ENCODE measurements around the gene SWAP70.

DNA sequence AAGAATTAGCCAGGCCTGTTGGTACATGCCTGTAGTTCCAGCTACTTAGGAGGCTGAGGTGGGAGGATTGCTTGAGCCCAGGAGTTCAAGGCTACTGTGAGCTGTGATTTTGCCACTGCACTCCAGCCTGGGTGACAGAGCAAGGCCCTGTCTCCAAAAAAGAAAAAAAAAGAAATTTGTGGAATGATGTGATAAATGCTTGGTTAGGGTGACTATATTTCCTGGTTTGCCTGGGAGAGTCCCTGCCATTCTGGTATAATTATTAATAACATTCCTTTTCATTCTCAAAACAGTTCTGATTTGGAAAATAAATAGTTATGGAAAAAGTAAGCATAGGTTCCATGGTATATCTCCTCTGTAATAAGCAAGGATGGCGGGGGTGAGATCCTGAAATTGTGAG lies 74.8 kb downstream of the SWAP70 start:
- no peak for TF ChIP-seq BRCA1 (IDR thresholded peaks at IDR 0.05; ENCODE audit: low read depth, low read length)
- no peak for TF ChIP-seq SREBF1 (IDR thresholded peaks at IDR 0.05; ENCODE audit: low read length)
- no peak for TF ChIP-seq FOS (IDR thresholded peaks at IDR 0.05; ENCODE audit: borderline replicate concordance, extremely low read depth, insufficient read length)
- no peak for TF ChIP-seq POLR2A (IDR thresholded peaks at IDR 0.05; ENCODE audit: low read depth, low read length)
- TF ChIP-seq SIX5 (IDR thresholded peaks at IDR 0.05; ENCODE audit: low read depth, low read length, severe bottlenecking) = no peak
- TF ChIP-seq RELA (IDR thresholded peaks at IDR 0.05; ENCODE audit: borderline replicate concordance, partially characterized antibody) = no peak
- TF ChIP-seq, protein P1, sequence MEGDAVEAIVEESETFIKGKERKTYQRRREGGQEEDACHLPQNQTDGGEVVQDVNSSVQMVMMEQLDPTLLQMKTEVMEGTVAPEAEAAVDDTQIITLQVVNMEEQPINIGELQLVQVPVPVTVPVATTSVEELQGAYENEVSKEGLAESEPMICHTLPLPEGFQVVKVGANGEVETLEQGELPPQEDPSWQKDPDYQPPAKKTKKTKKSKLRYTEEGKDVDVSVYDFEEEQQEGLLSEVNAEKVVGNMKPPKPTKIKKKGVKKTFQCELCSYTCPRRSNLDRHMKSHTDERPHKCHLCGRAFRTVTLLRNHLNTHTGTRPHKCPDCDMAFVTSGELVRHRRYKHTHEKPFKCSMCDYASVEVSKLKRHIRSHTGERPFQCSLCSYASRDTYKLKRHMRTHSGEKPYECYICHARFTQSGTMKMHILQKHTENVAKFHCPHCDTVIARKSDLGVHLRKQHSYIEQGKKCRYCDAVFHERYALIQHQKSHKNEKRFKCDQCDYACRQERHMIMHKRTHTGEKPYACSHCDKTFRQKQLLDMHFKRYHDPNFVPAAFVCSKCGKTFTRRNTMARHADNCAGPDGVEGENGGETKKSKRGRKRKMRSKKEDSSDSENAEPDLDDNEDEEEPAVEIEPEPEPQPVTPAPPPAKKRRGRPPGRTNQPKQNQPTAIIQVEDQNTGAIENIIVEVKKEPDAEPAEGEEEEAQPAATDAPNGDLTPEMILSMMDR (IDR thresholded peaks at IDR 0.05 in 2 of 3, conservative IDR thresholded peaks at IDR 0.05 in 1 of 3; ENCODE audit: control insufficient read depth in 2 of 3, extremely low read depth in 1 of 3, insufficient read depth in 1 of 3, low read depth in 3 of 3, low read length in 3 of 3) = no peak
- TF ChIP-seq CHD2 (IDR thresholded peaks at IDR 0.05; ENCODE audit: borderline replicate concordance, low read depth, low read length) = no peak
- no peak for TF ChIP-seq BACH1 (IDR thresholded peaks at IDR 0.05; ENCODE audit: borderline replicate concordance)
- no peak for TF ChIP-seq ATF3 (IDR thresholded peaks at IDR 0.05; ENCODE audit: borderline replicate concordance, extremely low read depth, low read depth, low read length)
- TF ChIP-seq POU2F2 (IDR thresholded peaks at IDR 0.05; ENCODE audit: borderline replicate concordance, low read depth, low read length) = no peak

Data from GM12878 (cell line).